ENCODE data around the gene ADORA1. TPM values are rescaled to one million over a fixed set of nuclear protein-coding genes. Genes with fewer than 3 reads are reported as not detected.

The ADORA1 gene
- total and polyA plus RNA-seq, 2 of the 4 experiments (the other 2 are of a cell fraction), result 0.36 to 0.56 TPM

DNA sequence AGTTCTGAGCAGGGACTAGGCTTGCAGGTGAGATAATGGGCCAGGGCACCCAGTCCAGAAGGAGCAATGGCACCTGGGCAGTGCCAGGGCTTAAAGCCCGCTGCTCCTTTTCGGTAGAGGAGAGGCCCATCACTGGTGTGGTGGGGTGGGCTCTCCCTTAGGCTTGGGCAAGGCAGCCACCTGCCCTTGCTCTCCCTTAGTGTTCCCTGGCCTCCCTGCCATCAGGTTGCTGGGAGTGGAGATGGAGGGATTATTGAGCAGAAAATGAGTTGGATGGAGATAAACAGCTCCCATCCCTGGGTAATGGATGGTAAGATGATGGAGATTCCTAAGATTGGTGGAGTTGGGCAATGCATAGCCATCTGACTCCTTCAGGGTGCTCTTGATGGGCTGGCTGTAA lies 49.6 kb upstream of the ADORA1 start:
- no TSS peak for BruUV-seq (replicated peaks)

More for the DNA sequence above, 49.6 kb upstream of the ADORA1 start:
- Histone ChIP-seq H3K4me1 (ENCODE audit: control insufficient read depth, insufficient read depth, low read length) (no peaks in the 10 kb centered on the region), H3K14ac (replicated peaks; ENCODE audit: low read depth, low read length) (no peak overlapping the region), H3K27ac (ENCODE audit: insufficient read depth, low read length) (no peak overlapping the region), H3K18ac (ENCODE audit: low read depth, low read length) (no peak overlapping the region), H4K20me1 (ENCODE audit: insufficient read depth, low read length) (no peaks in the 10 kb centered on the region), H3K4me3 (ENCODE audit: insufficient read depth, low read depth, low read length) (no peak overlapping the region), H3K79me1 (ENCODE audit: low read depth in 1 of 2, low read length in 2 of 2) (no peaks in the 10 kb centered on the region), H3K9ac (ENCODE audit: low read depth, low read length) (no peak overlapping the region), H3K56ac (ENCODE audit: extremely low read depth, insufficient read depth, low read length) (no peak overlapping the region), H3K4me2 (ENCODE audit: low read depth, low read length) (no peak overlapping the region), H4K91ac (ENCODE audit: insufficient read depth, low read depth, low read length) (no peak overlapping the region), H2AFZ (replicated peaks; ENCODE audit: low read length, poor library complexity) (no peak overlapping the region), H3K27me3 (ENCODE audit: control insufficient read depth, insufficient read depth, low read length) (peaks cover 46% of the 10 kb centered on the region; the same call in 1 of the 2 replicates), H2BK5ac (ENCODE audit: low read depth, low read length, poor library complexity, severe bottlenecking) (no peak overlapping the region), H4K5ac (ENCODE audit: low read depth, low read length) (no peak overlapping the region), H3K9me3 (ENCODE audit: control insufficient read depth, insufficient read depth, low read length) (no peaks in the 10 kb centered on the region), H3K4ac (ENCODE audit: low read depth, low read length) (no peak overlapping the region), H3K9me1 (ENCODE audit: insufficient read depth, low read length) (no peaks in the 10 kb centered on the region), H4K8ac (ENCODE audit: low read depth in 2 of 2, low read length in 2 of 2) (no peak overlapping the region), H2BK15ac (ENCODE audit: low read depth, low read length) (no peak overlapping the region), H3K36me3 (ENCODE audit: control insufficient read depth, insufficient read depth, low read length) (peaks cover 6% of the 10 kb centered on the region), H3K23ac (ENCODE audit: low read depth, low read length) (no peak overlapping the region), H2BK20ac (ENCODE audit: low read depth, low read length) (no peak overlapping the region), H2AK5ac (ENCODE audit: low read depth, low read length) (no peak overlapping the region), H2BK120ac (ENCODE audit: low read depth, low read length) (no peak overlapping the region), H2AK9ac (replicated peaks; ENCODE audit: low read depth, low read length, poor library complexity) (no peak overlapping the region)
- WGBS, 2 experiments (ENCODE audit: extremely low coverage in 2 of 2, insufficient read length in 1 of 2), result 80% methylated on average over 1 of the region's 2 CpGs; no CpG with 5 or more reads in 1 of the 2 experiments
- in situ Hi-C loops (cut with MboI; ENCODE audit: low sequenced_read_pairs), result no loop called here
- ATAC-seq (ENCODE audit: low read depth) (no peak), DNase-seq (no peak)
- dilution Hi-C loops (cut with HindIII; ENCODE audit: low sequenced_read_pairs, unreplicated experiment), result no loop called here
- intact Hi-C loops (cut with micrococcal nuclease), result no loop called here
- ChIA-PET CTCF (no interaction called here), POLR2A (ENCODE audit: unreplicated experiment) (no interaction called here)
- TF ChIP-seq CHD1 (IDR thresholded peaks at IDR 0.05; ENCODE audit: low read depth, low read length), result no peak
- TF ChIP-seq, protein P1, sequence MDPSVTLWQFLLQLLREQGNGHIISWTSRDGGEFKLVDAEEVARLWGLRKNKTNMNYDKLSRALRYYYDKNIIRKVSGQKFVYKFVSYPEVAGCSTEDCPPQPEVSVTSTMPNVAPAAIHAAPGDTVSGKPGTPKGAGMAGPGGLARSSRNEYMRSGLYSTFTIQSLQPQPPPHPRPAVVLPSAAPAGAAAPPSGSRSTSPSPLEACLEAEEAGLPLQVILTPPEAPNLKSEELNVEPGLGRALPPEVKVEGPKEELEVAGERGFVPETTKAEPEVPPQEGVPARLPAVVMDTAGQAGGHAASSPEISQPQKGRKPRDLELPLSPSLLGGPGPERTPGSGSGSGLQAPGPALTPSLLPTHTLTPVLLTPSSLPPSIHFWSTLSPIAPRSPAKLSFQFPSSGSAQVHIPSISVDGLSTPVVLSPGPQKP (IDR thresholded peaks at IDR 0.05; ENCODE audit: borderline replicate concordance, low read depth, low read length), result no peak
- TF ChIP-seq RCOR1 (IDR thresholded peaks at IDR 0.05; ENCODE audit: insufficient replicate concordance, low read length), result no peak

Measured in IMR-90 (cell line).